ENCODE data around the gene GABBR1.
"Not testable (repeated sequence)": the region's sequence is repeated elsewhere in the genome, so short reads cannot be mapped to it uniquely, and the experiment has no call there.

The GABBR1 gene

GRCh38 chr6:29632789-29633533 is at the start of gene GABBR1:
Gene GABBR1, minus strand, starts transcription at chr6:29633183. Its CDS starts 798 bp downstream, at chr6:29632385.
- peak; percentile 36 to 75 (median 62) for DNase-seq

GRCh38 chr6:29681811-29682210 is 48.8 kb upstream of the GABBR1 start:
- DNase-seq: no peak

GRCh38 chr6:29680904-29681303 is 47.9 kb upstream of the GABBR1 start, which contains the start of gene ZFP57:
Gene ZFP57, minus strand, starts transcription at chr6:29681152. Its CDS starts 4,149 bp downstream, at chr6:29677003.
- DNase-seq: no peak

- DNase-seq: no peak
Observed at GRCh38 chr6:29680416-29680815, 47.4 kb upstream of the GABBR1 start.

- DNase-seq: no peak
Observed at GRCh38 chr6:29679962-29680361, 47.0 kb upstream of the GABBR1 start.

GRCh38 chr6:29678114-29678513 is 45.1 kb upstream of the GABBR1 start:
- no peak for DNase-seq

GRCh38 chr6:29676981-29677601 is 44.1 kb upstream of the GABBR1 start:
- DNase-seq: no peak

- no peak for DNase-seq
Observed at GRCh38 chr6:29675561-29675960, 42.6 kb upstream of the GABBR1 start.

GRCh38 chr6:29674008-29674407 is 41.0 kb upstream of the GABBR1 start:
- no peak for DNase-seq

GRCh38 chr6:29673161-29673560 is 40.2 kb upstream of the GABBR1 start:
- DNase-seq: no peak

- DNase-seq: not testable (repeated sequence)
Observed at GRCh38 chr6:29672116-29672515, 39.1 kb upstream of the GABBR1 start.

- DNase-seq: no peak
Observed at GRCh38 chr6:29671026-29671425, 38.0 kb upstream of the GABBR1 start.

- no peak for DNase-seq
Observed at GRCh38 chr6:29667158-29667557, 34.2 kb upstream of the GABBR1 start.

- DNase-seq: no peak
Observed at GRCh38 chr6:29666826-29667130, 33.8 kb upstream of the GABBR1 start.

GRCh38 chr6:29665942-29666825 is 33.2 kb upstream of the GABBR1 start:
- DNase-seq: no peak

GRCh38 chr6:29663300-29664042 is 30.5 kb upstream of the GABBR1 start:
- no peak for DNase-seq

GRCh38 chr6:29661502-29662141 is 28.6 kb upstream of the GABBR1 start:
- not testable (repeated sequence) for DNase-seq

GRCh38 chr6:29661071-29661470 is 28.1 kb upstream of the GABBR1 start:
- DNase-seq: no peak

GRCh38 chr6:29656798-29657197 is 23.8 kb upstream of the GABBR1 start, which contains the start of gene MOG:
Gene MOG, plus strand, starts transcription at chr6:29657092. Its CDS starts 118 bp downstream, at chr6:29657210.
- no peak for DNase-seq

GRCh38 chr6:29656157-29656556 is 23.2 kb upstream of the GABBR1 start:
- no peak for DNase-seq

GRCh38 chr6:29655658-29656057 is 22.7 kb upstream of the GABBR1 start:
- no peak for DNase-seq

- DNase-seq: peak in 5 of 6 experiments; percentile 9 to 75 (median 32)
Observed at GRCh38 chr6:29653452-29654038, 20.6 kb upstream of the GABBR1 start.
